Fibroblast of pulmonary artery (primary cell): ENCODE data around the gene STAMBP.

Source experiments
- DNase-seq: peaks from one replicate; pipeline ENCODE4 v3.0.0-alpha.2; 2010; ENCODE audit warnings: low read depth
- H3K4me3 ChIP-seq: replicated peaks from 2 replicates; pipeline ENCODE4 v1.5.1; 2011; ENCODE audit warnings: low read depth, mild to moderate bottlenecking, control low read depth, low read length, moderate library complexity
- CTCF ChIP-seq: IDR thresholded peaks from 2 replicates; pipeline ENCODE4 v1.5.1; 2011; ENCODE audit warnings: mild to moderate bottlenecking, control low read depth, low read length, inconsistent platforms; ENCODE audit errors: missing control alignments

STAMBP gene

GRCh38 chr2:73844087-73844486, 15.3 kb downstream of the STAMBP start:
- no peak for DNase-seq
- H3K4me3 ChIP-seq = no peak overlapping the region
- TF ChIP-seq CTCF = no peak

GRCh38 chr2:73850009-73850408, 21.2 kb downstream of the STAMBP start:
- no peak for TF ChIP-seq CTCF
- no peak for DNase-seq
- H3K4me3 ChIP-seq = no peak overlapping the region

GRCh38 chr2:73851274-73851673, 22.5 kb downstream of the STAMBP start:
- H3K4me3 ChIP-seq = no peak overlapping the region
- DNase-seq = peak; percentile 3
- peak; percentile 20 for TF ChIP-seq CTCF

- no peak overlapping the region for H3K4me3 ChIP-seq
- peak; percentile 67 for DNase-seq
- TF ChIP-seq CTCF = no peak
Measured at GRCh38 chr2:73852020-73852419, 23.3 kb downstream of the STAMBP start.

GRCh38 chr2:73855526-73855925, 26.8 kb downstream of the STAMBP start:
- no peak overlapping the region for H3K4me3 ChIP-seq
- no peak for DNase-seq
- TF ChIP-seq CTCF = no peak

- DNase-seq = peak; percentile 51
- no peak for TF ChIP-seq CTCF
- no peak overlapping the region for H3K4me3 ChIP-seq
Measured at GRCh38 chr2:73856214-73856613, 27.5 kb downstream of the STAMBP start.

- no peak overlapping the region for H3K4me3 ChIP-seq
- no peak for TF ChIP-seq CTCF
- peak; percentile 72 for DNase-seq
Measured at GRCh38 chr2:73859721-73860586, 31.2 kb downstream of the STAMBP start.
